ENCODE measurements around the gene ZNF384. TPM values are rescaled to one million over a fixed set of nuclear protein-coding genes. Genes with fewer than 3 reads are reported as not detected.

ZNF384 gene
- total and polyA plus RNA-seq, 2 of the 8 experiments (the other 6 are each of a cell fraction or from before 2014, with no cell fraction given) = 59.0 to 59.6 TPM

- Histone ChIP-seq H2BK15ac (ENCODE audit: low read length) (no peak overlapping the region), H4K91ac (replicated peaks; ENCODE audit: insufficient read length, low read length) (no peak overlapping the region), H3K14ac (ENCODE audit: insufficient read length) (no peak overlapping the region), H2AFZ (ENCODE audit: low read length) (no peak overlapping the region), H3K9me3 (ENCODE audit: insufficient read depth in 2 of 2, low read depth in 1 of 2, low read length in 1 of 2) (no peaks in the 10 kb centered on the region), H3K4me1 (replicated peaks in 1 of 4; ENCODE audit: control insufficient read depth in 3 of 4, insufficient read depth in 4 of 4, low read length in 3 of 4) (peaks cover 0 to under 1% (median 0%) of the 10 kb centered on the region in 4 experiments; a peak in 2 of 7 replicates), H3K36me3 (ENCODE audit: control insufficient read depth in 2 of 4, insufficient read depth in 4 of 4, low read length in 3 of 4) (no peaks in the 10 kb centered on the region), H3K23ac (ENCODE audit: insufficient read length) (no peak overlapping the region), H3K18ac (ENCODE audit: extremely low read depth, low read length) (no peak overlapping the region), H2BK12ac (ENCODE audit: low read depth, low read length) (no peak overlapping the region), H3K79me1 (ENCODE audit: low read depth, low read length) (no peaks in the 10 kb centered on the region), H3K79me2 (ENCODE audit: control insufficient read depth in 1 of 2, insufficient read depth in 2 of 2, low read length in 2 of 2) (no peaks in the 10 kb centered on the region), H3K27me3 (replicated peaks in 1 of 4; ENCODE audit: control insufficient read depth in 3 of 4, extremely low read depth in 1 of 4, insufficient read depth in 3 of 4, low read length in 3 of 4) (no peaks in the 10 kb centered on the region), H4K5ac (ENCODE audit: insufficient read length, low read depth, low read length) (no peak overlapping the region), H2BK5ac (ENCODE audit: low read depth, low read length) (no peak overlapping the region), H2BK20ac (ENCODE audit: low read length) (no peak overlapping the region), H3K56ac (replicated peaks; ENCODE audit: insufficient read length, low read depth, low read length) (no peak overlapping the region), H2AK5ac (ENCODE audit: low read depth, low read length) (no peak overlapping the region), H3K23me2 (ENCODE audit: low read depth, low read length) (no peaks in the 10 kb centered on the region), H3K4me2 (ENCODE audit: insufficient read depth in 1 of 2, low read depth in 2 of 2, low read length in 2 of 2) (no peak overlapping the region), H3K27ac (ENCODE audit: low read depth, low read length) (no peak overlapping the region), H4K20me1 (replicated peaks in 1 of 2; ENCODE audit: control insufficient read depth in 1 of 2, insufficient read depth in 2 of 2, low read length in 2 of 2) (no peaks in the 10 kb centered on the region), H3K9ac (replicated peaks in 1 of 4; ENCODE audit: extremely low read depth in 1 of 4, low read depth in 3 of 4, low read length in 3 of 4) (no peak overlapping the region), H2BK120ac (replicated peaks; ENCODE audit: low read depth, low read length) (no peak overlapping the region), H3K4ac (replicated peaks; ENCODE audit: insufficient read length, low read depth, low read length) (no peak overlapping the region), H4K8ac (ENCODE audit: extremely low read depth, insufficient read depth, low read length) (no peak overlapping the region), H3K4me3 (ENCODE audit: extremely low read depth in 1 of 4, insufficient read depth in 2 of 4, low read depth in 3 of 4, low read length in 4 of 4) (no peak overlapping the region)
- ChIA-PET CTCF (ENCODE audit: partially characterized antibody) (interaction anchor here (0.6 to 7.9 kb wide), 5 partner anchors 8 to 96 kb away, joined by 3 to 65 read pairs (median 3); partner anchors contain the start of gene COPS7A), POLR2A (ENCODE audit: partially characterized antibody) (interaction anchor here (0.6 to 1.3 kb wide), 3 partner anchors 53 to 1110 kb away, joined by 3 to 4 read pairs (median 3); no protein-coding TSS in a partner anchor)
- no peak for DNase-seq (ENCODE audit: low read depth in 1 of 2, low spot score in 2 of 2)
- no peak for FAIRE-seq
- 73% methylated on average over 6 of the region's 7 CpGs; no CpG with 5 or more reads in 1 of the 2 experiments for WGBS, 2 experiments (ENCODE audit: extremely low coverage in 1 of 2, insufficient coverage in 1 of 2, insufficient read length in 1 of 2, insufficient replicate concordance in 2 of 2, low coverage in 1 of 2, low lambda C conversion rate in 2 of 2, missing lambda C conversion rate in 1 of 2)
- TF ChIP-seq RXRA (IDR thresholded peaks at IDR 0.05; ENCODE audit: insufficient read depth, low read depth, low read length) (no peak), SIN3A (conservative IDR thresholded peaks at IDR 0.05 in 1 of 2, IDR thresholded peaks at IDR 0.05 in 1 of 2; ENCODE audit: low read depth in 1 of 2, low read length in 2 of 2) (no peak), ATF2 (IDR thresholded peaks at IDR 0.05; ENCODE audit: low read length) (no peak), PHF8 (conservative IDR thresholded peaks at IDR 0.05; ENCODE audit: low read depth, low read length) (no peak), NANOG (IDR thresholded peaks at IDR 0.05; ENCODE audit: insufficient read depth, low read depth, low read length, poor library complexity, severe bottlenecking) (no peak), SIRT6 (IDR thresholded peaks at IDR 0.05; ENCODE audit: low read length) (no peak), NRF1 (IDR thresholded peaks at IDR 0.05; ENCODE audit: low read depth, low read length) (no peak), MAFK (IDR thresholded peaks at IDR 0.05; ENCODE audit: low read depth, low read length) (no peak), ATF3 (IDR thresholded peaks at IDR 0.05; ENCODE audit: insufficient read depth, low read depth, low read length) (no peak), TEAD4 (IDR thresholded peaks at IDR 0.05; ENCODE audit: low read depth, low read length) (no peak), TAF7 (optimal IDR thresholded peaks at IDR 0.05; ENCODE audit: borderline replicate concordance, low read depth, low read length) (no peak)
These were observed 61.6 kb downstream of the ZNF384 start for GRCh38 chr12:6627616-6628015.

All from H1 (cell line).